ENCODE results near the gene SNX24.

SNX24 gene

DNA sequence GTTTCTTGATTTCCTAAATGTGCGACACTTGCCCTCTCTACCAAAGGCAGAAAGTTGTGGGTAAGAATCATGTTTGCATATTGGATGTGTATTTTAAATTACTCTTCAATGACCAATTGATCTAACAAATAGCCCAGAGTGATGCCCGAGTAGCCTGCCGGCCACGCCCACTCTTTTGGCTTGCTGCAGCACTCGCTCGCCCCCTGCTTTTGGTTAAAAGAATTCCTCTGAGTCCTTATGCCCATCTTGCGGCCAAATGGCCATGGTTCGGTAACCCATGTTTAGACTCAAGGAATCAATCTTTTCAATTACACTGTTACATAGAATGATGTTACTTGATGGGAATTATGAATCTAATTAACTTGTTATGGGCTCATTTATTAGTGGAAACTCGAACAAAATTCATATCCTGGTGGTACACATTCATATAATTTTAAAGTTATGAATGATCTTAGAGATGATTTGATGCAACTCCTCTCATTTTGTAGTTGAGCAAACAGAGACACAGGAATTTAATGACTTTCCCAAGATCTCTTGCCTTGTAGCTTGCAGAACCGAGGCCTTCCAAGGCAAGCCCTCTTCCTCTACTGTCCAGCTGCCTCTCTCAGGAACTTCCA, 154.6 kb downstream of the SNX24 start:
- TF ChIP-seq, protein P1, sequence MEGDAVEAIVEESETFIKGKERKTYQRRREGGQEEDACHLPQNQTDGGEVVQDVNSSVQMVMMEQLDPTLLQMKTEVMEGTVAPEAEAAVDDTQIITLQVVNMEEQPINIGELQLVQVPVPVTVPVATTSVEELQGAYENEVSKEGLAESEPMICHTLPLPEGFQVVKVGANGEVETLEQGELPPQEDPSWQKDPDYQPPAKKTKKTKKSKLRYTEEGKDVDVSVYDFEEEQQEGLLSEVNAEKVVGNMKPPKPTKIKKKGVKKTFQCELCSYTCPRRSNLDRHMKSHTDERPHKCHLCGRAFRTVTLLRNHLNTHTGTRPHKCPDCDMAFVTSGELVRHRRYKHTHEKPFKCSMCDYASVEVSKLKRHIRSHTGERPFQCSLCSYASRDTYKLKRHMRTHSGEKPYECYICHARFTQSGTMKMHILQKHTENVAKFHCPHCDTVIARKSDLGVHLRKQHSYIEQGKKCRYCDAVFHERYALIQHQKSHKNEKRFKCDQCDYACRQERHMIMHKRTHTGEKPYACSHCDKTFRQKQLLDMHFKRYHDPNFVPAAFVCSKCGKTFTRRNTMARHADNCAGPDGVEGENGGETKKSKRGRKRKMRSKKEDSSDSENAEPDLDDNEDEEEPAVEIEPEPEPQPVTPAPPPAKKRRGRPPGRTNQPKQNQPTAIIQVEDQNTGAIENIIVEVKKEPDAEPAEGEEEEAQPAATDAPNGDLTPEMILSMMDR (conservative IDR thresholded peaks at IDR 0.05; ENCODE audit: low read length): peak; percentile 53
- peak; percentile 55 for DNase-seq (ENCODE audit: low read depth)
- no peak overlapping the region for H3K4me3 ChIP-seq (ENCODE audit: low read length)

DNA sequence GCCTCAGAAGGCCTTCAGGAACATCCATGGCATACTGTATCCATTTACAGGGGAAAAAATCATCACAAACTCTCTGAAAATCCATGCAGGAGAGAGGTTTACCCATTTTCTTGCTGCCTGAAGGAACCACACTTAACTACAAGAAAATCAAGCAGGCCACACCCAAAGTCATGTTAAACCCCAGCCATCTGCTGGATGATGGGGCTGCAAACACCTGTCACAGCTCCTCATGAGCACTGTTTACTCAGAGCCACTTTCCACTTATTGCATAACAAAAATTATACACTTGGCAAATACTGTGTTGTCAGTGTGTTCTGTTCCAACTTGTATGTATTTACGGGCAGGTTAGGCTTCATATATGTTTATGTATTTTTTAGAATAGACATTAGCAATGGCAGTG, 155.3 kb downstream of the SNX24 start:
- TF ChIP-seq, protein P1 (conservative IDR thresholded peaks at IDR 0.05; ENCODE audit: low read length): no peak
- DNase-seq (ENCODE audit: low read depth): no peak
- H3K4me3 ChIP-seq (ENCODE audit: low read length): no peak overlapping the region

DNA sequence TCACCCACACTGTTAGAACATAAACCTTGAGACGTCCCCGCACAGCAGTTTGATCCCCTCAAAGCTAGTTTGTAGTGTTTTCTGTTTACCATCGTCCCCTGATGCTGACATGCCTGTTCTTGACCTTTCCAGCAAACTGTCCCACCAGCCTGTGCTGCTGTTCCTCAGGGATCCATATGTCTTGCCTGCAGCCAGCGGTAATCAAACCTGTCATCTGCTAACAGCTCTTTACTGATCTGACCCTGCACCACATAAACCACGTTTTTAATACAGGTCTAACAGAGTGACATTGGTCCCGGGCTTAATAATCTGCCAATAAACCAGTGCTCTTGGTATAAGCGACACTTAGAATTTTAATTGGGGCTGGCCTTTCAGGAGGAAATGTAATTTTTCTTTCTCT, 156.4 kb downstream of the SNX24 start:
- H3K4me3 ChIP-seq (ENCODE audit: low read length): no peak overlapping the region
- no peak for DNase-seq (ENCODE audit: low read depth)
- TF ChIP-seq, protein P1 (conservative IDR thresholded peaks at IDR 0.05; ENCODE audit: low read length): no peak

DNA sequence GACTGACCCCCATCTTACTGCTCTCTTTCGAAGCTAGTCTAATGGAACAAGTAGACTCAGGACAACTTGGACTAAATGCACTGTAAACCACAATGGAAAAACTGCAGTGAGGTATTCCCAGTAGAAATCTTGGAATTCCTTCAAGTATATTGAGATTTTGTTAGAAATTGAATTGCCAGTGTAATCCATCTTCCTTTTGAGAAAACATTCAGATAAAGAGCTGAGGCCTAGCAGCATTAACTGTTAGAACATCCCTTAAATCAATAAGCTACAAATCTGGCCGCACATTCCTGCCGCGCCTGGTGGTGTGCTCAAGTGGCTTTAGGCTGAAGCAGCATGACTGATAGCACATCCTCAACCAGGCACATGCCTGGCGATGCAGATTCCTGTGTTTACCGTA, 161.8 kb downstream of the SNX24 start:
- TF ChIP-seq, protein P1 (conservative IDR thresholded peaks at IDR 0.05; ENCODE audit: low read length): no peak
- no peak for DNase-seq (ENCODE audit: low read depth)
- no peak overlapping the region for H3K4me3 ChIP-seq (ENCODE audit: low read length)

DNA sequence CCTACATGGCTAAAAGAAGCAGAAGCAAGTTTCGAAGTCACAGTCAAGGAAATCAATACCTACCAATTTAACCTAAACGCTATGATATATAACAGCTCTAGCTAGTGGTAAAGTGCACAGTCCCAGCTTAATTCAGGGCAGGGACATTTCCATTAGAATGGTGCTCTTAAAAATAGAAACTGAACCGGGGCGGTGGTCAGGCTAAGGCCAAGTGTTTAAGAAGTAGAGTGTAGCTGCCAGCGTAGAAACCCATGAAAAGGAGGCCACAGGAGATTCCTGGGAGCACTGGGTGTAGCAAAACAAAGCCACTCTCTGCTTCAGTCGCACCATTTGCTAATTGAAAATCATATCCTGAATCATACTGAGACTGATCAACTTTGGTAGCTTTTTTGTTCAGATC, 162.3 kb downstream of the SNX24 start:
- H3K4me3 ChIP-seq (ENCODE audit: low read length): no peak overlapping the region
- DNase-seq (ENCODE audit: low read depth): no peak
- TF ChIP-seq, protein P1 (conservative IDR thresholded peaks at IDR 0.05; ENCODE audit: low read length): no peak

DNA sequence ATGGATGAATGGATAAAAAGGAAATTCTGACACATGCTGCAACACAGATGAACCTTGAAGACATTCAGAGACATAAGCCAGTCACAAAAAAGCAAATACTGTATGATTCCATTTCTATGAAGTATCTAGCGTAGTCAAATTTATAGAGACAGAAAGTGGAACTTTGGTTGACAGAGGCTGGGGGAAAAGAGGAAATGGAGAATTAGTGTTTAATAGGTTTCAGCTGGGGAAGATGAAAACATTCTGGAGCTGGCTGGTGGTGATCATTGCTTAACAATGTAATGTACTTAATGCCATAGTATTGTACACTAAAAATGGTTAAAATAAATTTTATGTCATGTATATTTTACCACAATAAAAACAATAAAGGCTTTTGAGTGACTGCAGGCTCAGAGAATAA, 166.9 kb downstream of the SNX24 start:
- peak; percentile 39 for DNase-seq (ENCODE audit: low read depth)
- H3K4me3 ChIP-seq (ENCODE audit: low read length): no peak overlapping the region; the same call in 1 of the 2 replicates
- TF ChIP-seq, protein P1 (conservative IDR thresholded peaks at IDR 0.05; ENCODE audit: low read length): no peak

DNA sequence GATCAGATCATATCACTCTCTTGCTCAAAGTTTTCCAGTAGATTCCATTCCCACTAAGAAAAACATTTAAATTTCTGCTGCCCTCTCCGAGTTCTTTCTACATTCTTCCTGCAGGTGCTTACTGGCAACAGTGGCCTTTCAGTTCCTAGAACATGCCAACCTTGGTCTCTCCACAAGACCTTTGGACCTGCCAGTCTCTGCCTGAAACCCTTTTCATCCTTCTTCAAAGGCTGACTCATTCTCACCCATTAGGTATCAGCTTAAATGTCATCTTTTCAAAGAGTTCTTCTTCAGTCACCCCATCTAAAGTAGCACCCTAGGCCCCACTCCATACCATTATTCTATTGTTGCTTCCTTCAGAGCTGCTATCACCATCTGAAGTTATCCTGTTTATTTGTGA, 169.3 kb downstream of the SNX24 start:
- TF ChIP-seq, protein P1 (conservative IDR thresholded peaks at IDR 0.05; ENCODE audit: low read length): no peak
- no peak for DNase-seq (ENCODE audit: low read depth)
- H3K4me3 ChIP-seq (ENCODE audit: low read length): no peak overlapping the region

Data from AG10803 (cell line).